ENCODE results near the gene ABI2.

ABI2 gene

GRCh38 chr2:203484266-203485112 is 156.3 kb downstream of the ABI2 start:
- DNase-seq = peak; percentile 48 to 67

- DNase-seq = no peak
These were observed 161.3 kb downstream of the ABI2 start for GRCh38 chr2:203489531-203489930.

GRCh38 chr2:203490391-203490790 is 162.2 kb downstream of the ABI2 start:
- no peak for DNase-seq

- no peak for DNase-seq
These were observed 164.8 kb downstream of the ABI2 start for GRCh38 chr2:203492965-203493364.
